Mesothelial cell of epicardium (in vitro differentiated cells): ENCODE measurements around the gene ABI2. TPM values are rescaled to one million over a fixed set of nuclear protein-coding genes. Genes with fewer than 3 reads are reported as not detected.
"Not testable (repeated sequence)": the region's sequence is repeated elsewhere in the genome, so short reads cannot be mapped to it uniquely, and the experiment has no call there.

ENCODE experiments used
- DNase-seq, 2 experiments: peaks; one replicate each; pipeline ENCODE4 v3.0.0; 2021; ENCODE audit warnings: low spot score in 2 of 2; ENCODE audit not compliant: unreplicated experiment in 2 of 2
- H3K27ac Mint-ChIP-seq: 2 replicates; pipeline ENCODE4 v1.8.0; 2021; ENCODE audit warnings: mixed read lengths
- H3K27me3 Mint-ChIP-seq: 2 replicates; pipeline ENCODE4 v1.8.0; 2021; ENCODE audit warnings: low read depth, mixed read lengths
- H3K36me3 Mint-ChIP-seq: 2 replicates; pipeline ENCODE4 v1.8.0; 2021; ENCODE audit warnings: mixed read lengths
- H3K4me1 Mint-ChIP-seq: 2 replicates; pipeline ENCODE4 v1.8.0; 2021; ENCODE audit warnings: mixed read lengths
- H3K4me3 Mint-ChIP-seq: 2 replicates; pipeline ENCODE4 v1.8.0; 2021; ENCODE audit warnings: mild to moderate bottlenecking, moderate library complexity, mixed read lengths
- H3K9me3 Mint-ChIP-seq: 2 replicates; pipeline ENCODE4 v1.8.0; 2021; ENCODE audit warnings: mixed read lengths
- total RNA-seq: library from RNA; stranded (reverse); gene quantifications from 3 replicates; pipeline ENCODE4 v1.2.1, GENCODE V29; 2021
- TF ChIP-seq, protein P1 (sequence below): fragments of 200-600 bp; sonication (generic); IDR thresholded peaks from one replicate; pipeline ENCODE4 v1.5.0; 2021; ENCODE audit warnings: antibody characterized with exemption; ENCODE audit not compliant: unreplicated experiment

ABI2 gene
- total RNA-seq, 1 donor from 2014 or later: 118 TPM

DNA sequence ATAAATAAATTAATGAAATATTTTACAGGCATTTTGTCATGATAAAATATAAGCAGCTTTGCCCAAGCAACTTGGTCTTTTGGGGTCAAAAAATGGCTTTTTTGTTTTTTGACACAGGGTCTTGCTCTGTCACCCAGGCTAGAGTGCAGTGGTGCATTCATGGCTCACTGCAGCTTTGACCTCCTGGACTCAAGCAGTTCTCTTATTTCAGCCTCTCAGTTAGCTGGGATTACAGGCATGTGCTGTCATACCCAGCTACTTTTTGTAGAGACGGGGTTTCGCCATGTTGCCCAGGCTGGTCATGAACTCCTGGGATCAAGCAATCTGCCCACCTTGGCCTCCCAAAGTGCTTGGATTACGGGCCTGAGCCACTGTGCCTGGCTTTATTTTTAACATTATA, 51.0 kb downstream of the ABI2 start:
- no peaks in the 10 kb centered on the region for H3K27me3 Mint-ChIP-seq

GRCh38 chr2:203383038-203383437, 54.8 kb downstream of the ABI2 start:
- Mint-ChIP-seq H3K36me3 (peaks cover 22% of the 10 kb centered on the region), H3K4me1 (peaks cover 4% of the 10 kb centered on the region), H3K27ac (no peak overlapping the region), H3K9me3 (no peaks in the 10 kb centered on the region), H3K4me3 (no peak overlapping the region), H3K27me3 (no peaks in the 10 kb centered on the region)
- no peak for DNase-seq
- TF ChIP-seq, protein P1, sequence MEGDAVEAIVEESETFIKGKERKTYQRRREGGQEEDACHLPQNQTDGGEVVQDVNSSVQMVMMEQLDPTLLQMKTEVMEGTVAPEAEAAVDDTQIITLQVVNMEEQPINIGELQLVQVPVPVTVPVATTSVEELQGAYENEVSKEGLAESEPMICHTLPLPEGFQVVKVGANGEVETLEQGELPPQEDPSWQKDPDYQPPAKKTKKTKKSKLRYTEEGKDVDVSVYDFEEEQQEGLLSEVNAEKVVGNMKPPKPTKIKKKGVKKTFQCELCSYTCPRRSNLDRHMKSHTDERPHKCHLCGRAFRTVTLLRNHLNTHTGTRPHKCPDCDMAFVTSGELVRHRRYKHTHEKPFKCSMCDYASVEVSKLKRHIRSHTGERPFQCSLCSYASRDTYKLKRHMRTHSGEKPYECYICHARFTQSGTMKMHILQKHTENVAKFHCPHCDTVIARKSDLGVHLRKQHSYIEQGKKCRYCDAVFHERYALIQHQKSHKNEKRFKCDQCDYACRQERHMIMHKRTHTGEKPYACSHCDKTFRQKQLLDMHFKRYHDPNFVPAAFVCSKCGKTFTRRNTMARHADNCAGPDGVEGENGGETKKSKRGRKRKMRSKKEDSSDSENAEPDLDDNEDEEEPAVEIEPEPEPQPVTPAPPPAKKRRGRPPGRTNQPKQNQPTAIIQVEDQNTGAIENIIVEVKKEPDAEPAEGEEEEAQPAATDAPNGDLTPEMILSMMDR: no peak

More for the DNA sequence above, 51.0 kb downstream of the ABI2 start:
- peaks cover 18% of the 10 kb centered on the region for H3K36me3 Mint-ChIP-seq
- no peak overlapping the region for H3K4me3 Mint-ChIP-seq
- H3K4me1 Mint-ChIP-seq: peaks cover 4% of the 10 kb centered on the region
- H3K9me3 Mint-ChIP-seq: no peaks in the 10 kb centered on the region
- H3K27ac Mint-ChIP-seq: no peak overlapping the region
- no peak for DNase-seq
- TF ChIP-seq, protein P1: no peak

DNA sequence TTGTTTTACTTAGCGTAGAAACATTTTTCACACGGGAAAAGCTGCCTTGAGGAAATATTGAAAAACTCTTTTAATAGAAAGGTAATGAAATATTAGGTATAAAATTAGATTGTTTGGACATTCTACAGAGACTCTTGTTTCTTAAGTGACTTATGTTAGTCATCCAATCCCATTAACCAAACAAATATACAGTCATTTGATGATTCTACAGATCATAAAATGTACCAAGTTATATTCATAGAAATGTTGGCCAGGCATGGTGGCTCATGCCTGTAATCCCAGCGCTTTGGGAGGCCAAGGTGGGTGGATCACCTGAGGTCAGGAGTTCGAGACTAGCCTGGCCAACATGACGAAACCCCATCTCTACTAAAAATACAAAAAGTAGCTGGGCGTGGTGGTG, 60.0 kb downstream of the ABI2 start:
- H3K27me3 Mint-ChIP-seq, H3K4me1 Mint-ChIP-seq, H3K9me3 Mint-ChIP-seq, DNase-seq, H3K4me3 Mint-ChIP-seq, H3K27ac Mint-ChIP-seq: not testable (repeated sequence)
- H3K36me3 Mint-ChIP-seq: peaks cover 22% of the 10 kb centered on the region

DNA sequence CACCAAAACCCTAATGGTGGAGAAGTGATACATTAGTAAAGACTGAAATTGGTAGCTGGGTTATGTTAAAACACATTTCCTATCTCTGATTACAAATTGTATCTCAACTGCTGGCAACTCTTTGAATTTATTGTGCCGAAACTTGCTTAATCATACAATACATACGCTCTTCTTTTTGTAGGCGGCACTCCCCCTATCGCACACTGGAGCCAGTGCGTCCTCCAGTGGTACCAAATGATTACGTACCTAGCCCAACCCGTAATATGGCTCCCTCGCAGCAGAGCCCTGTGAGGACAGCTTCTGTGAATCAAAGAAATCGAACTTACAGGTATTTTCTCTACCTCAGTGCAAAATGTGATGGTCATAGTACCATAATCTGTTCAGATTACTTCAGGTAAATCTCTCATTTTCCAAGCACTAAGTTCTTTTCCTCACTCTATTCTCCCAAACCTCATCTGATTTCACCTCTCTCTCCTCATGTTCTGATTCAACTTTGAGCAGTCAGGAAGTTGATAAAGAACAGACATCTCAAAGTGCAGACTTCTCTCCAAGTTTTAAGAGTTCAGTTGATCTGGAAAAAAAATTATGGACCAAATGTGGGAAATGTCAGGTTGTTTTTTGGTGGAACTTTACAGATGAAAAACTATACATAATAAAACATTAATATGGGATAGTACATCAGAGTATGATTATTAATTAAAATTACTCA, 66.5 kb downstream of the ABI2 start:
- no peak for DNase-seq
- no peak overlapping the region for H3K4me3 Mint-ChIP-seq
- no peaks in the 10 kb centered on the region for H3K4me1 Mint-ChIP-seq
- H3K27me3 Mint-ChIP-seq: no peaks in the 10 kb centered on the region
- H3K36me3 Mint-ChIP-seq: peaks cover 41% of the 10 kb centered on the region
- no peak overlapping the region for H3K27ac Mint-ChIP-seq
- TF ChIP-seq, protein P1: no peak
- H3K9me3 Mint-ChIP-seq: peaks cover 4% of the 10 kb centered on the region

DNA sequence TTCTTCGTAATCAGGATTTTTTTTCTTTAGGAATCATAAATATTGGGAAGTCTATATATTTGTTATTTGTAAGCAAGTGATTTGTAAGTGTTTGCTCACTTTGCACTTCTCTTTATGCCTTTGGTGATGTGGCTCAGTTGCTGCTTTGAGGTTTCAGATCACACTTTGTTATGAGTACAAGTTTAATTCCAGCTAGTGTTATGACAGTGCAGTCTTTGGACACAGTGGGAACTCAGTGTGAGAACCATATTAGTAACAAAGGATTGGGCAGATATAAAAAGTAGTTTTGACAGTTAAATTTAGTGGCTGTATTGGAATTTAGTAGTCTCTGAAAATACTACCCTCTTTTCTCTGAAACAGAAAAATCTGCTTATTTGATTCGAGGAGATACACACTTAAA, 67.7 kb downstream of the ABI2 start:
- Mint-ChIP-seq H3K4me1 (no peaks in the 10 kb centered on the region), H3K4me3 (no peak overlapping the region), H3K36me3 (peaks cover 41% of the 10 kb centered on the region), H3K27ac (no peak overlapping the region), H3K9me3 (peaks cover 4% of the 10 kb centered on the region), H3K27me3 (no peaks in the 10 kb centered on the region)
- DNase-seq: no peak
- TF ChIP-seq, protein P1: no peak

DNA sequence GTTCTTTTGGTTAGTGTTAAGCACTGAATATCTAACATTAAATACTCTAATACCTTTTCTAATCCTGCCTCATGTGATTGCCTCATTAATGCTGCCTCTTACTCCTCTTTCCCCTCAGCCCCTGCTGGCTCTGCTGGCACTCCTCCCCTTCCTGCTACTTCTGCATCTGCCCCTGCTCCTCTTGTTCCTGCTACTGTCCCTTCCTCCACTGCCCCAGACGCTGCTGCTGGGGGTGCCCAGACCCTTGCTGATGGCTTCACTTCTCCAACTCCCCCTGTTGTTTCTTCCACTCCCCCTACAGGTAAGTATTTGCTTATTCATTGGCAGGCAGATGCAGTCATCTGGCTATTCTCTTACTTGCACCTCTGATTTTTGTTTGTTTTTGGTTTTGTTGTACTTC, 68.5 kb downstream of the ABI2 start:
- Mint-ChIP-seq H3K36me3 (peaks cover 46% of the 10 kb centered on the region), H3K27ac (peak overlapping the region; percentile 2)

More for the DNA sequence above, 68.5 kb downstream of the ABI2 start:
- Mint-ChIP-seq H3K9me3 (peaks cover 4% of the 10 kb centered on the region), H3K4me3 (no peak overlapping the region), H3K4me1 (no peaks in the 10 kb centered on the region), H3K27me3 (no peaks in the 10 kb centered on the region)
- no peak for DNase-seq
- TF ChIP-seq, protein P1: peak; percentile 43
